Fibroblast of skin of back (primary cell): ENCODE data around the gene ABCA2.
"Not testable (repeated sequence)": the region's sequence is repeated elsewhere in the genome, so short reads cannot be mapped to it uniquely, and the experiment has no call there.

Source experiments
- DNase-seq: peaks from one replicate; pipeline ENCODE4 v3.0.0-alpha.2; 2013

The ABCA2 gene

GRCh38 chr9:137046088-137046787, 18.2 kb upstream of the ABCA2 start, which contains the start of gene NPDC1:
TSS of gene NPDC1 (minus strand) at chr9:137046177. CDS start at chr9:137045989, 188 bp downstream.
- peak; percentile 66 for DNase-seq

DNA sequence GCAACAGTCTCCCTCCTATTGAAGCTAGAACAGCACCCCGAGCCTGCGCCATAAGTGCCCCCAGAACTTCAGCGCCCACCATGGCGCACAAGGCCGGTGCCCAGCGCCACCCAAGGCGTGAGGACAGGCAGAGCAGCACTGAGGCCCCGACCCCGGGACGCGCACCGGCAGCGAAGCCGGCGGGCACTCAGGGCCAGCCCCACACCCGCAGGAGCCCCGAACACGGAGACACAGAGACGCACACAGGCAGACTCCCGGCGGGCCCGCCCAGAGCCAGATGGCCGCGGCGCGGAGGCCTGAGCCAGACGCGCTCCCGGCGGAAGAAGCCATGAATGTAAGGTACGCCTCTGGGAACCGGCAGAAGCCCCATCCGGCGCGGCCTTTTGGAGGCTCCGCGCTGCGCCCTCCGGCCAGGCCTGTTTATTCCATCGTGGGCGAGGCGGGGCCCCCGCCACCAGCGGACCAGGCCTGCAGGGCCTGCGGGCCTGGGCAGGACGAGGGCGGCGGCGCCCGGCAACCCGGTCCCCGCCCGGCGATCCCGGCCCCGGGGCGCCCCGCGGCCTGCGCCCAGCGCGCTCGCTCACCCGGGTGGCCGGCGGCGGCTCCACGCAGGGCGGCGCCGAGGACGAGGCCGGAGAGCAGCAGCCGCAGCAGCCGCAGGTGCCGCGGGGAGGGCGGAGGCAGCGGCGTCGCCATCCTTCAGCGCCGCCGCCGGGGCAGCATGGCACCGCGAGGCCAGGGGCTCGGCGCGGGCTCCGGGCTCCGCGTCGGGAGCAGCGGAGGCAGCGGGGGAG, 17.5 kb upstream of the ABCA2 start:
- peak; percentile 36 for DNase-seq

GRCh38 chr9:137044502-137045177, 16.6 kb upstream of the ABCA2 start:
- DNase-seq = no peak

GRCh38 chr9:137044037-137044436, 16.0 kb upstream of the ABCA2 start:
- no peak for DNase-seq

DNA sequence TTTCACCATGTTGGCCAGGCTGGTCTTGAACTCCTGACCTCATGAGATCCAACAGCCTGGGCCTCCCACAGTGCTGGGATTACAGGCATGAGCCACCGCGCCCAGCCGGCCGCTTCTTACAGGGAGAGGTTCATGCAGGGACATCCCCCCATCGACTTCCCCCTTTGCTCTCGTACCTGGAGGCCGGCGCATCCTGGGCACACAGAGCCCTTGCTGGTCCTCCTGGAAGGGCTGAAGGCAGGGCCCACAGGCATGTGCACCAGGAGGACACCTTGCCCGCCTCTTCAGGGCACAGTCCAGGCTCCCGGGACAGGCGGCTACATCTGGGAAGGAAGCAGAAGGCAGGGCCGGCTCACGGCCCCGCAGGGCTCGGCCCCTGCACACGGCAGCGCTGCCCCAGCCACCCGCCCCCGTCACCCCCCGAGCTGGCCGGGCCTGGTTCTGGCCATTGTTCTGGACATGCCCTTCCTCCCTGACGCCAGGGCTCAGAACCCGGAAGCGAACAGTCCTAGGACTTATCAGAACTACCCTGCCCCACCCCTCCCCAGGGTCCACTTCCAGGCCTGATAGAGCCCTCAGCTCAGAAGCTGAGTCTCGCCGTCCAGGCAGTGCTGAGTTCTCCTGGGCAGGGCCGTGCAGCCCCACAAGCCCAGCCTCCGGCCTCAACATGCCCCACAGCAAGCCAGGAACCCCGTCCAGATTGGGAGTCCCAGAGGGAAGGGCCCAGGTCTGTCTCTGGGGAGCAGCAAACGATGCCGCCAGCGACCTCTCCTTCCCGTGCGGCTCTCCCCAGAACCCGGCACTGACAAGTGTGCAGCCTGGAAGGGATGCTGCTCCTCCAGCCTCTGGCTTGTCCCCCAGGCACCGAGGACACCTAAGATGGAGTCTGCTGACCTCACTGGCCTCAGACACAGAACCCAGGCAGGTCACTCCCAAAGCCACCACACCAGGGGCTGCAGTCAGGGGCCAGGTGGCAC, 15.0 kb upstream of the ABCA2 start:
- DNase-seq = no peak

- DNase-seq = no peak
These were observed 13.1 kb upstream of the ABCA2 start for GRCh38 chr9:137041124-137041523.

DNA sequence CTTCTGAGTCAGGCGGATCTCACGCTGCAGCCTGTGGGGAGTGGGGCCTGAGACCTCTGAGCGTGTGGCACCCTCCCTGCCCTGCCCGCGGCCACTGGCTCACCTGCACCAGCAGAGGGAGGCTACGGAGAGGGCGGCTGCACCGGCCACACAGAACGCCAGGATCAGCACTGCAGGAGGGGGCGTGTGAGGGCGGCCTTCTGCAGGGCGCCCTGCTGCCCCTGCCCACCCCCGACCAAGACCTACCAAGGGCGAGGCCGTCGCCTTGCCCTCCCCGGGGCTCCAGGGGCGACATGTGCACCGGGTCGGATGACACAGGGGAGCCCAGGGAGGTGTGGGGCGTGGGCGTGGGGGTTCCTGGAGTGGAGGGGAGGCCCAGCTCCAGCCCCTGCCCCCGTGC, 12.5 kb upstream of the ABCA2 start:
- DNase-seq = no peak

- DNase-seq = no peak
These were observed 11.8 kb upstream of the ABCA2 start for GRCh38 chr9:137039611-137040366.

GRCh38 chr9:137038916-137039315, 10.9 kb upstream of the ABCA2 start:
- DNase-seq = no peak

GRCh38 chr9:137037483-137037882, 9.4 kb upstream of the ABCA2 start:
- DNase-seq = no peak

GRCh38 chr9:137037035-137037434, 9.0 kb upstream of the ABCA2 start:
- DNase-seq = no peak

DNA sequence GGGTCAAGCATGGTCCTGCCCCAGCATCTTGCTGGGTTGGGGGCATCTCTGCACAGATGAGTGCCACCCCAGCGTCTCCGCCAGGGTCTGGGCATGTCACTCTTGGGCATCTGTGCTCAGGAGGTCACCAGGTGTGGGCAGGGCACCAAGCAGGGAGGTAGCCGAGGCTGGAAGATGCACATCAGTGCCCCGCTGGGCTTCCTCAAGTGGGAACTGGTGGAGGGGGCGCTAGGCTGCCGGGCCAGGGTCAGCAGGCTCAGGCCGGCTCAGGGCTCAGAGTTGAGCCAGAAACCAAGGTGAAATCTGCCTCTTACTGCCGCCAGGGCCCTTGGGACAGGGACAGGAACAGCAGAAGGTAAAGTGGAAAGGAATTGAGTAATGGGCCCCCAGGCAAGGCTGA, 7.9 kb upstream of the ABCA2 start:
- DNase-seq = no peak

GRCh38 chr9:137035507-137035834, 7.4 kb upstream of the ABCA2 start:
- DNase-seq = no peak

DNA sequence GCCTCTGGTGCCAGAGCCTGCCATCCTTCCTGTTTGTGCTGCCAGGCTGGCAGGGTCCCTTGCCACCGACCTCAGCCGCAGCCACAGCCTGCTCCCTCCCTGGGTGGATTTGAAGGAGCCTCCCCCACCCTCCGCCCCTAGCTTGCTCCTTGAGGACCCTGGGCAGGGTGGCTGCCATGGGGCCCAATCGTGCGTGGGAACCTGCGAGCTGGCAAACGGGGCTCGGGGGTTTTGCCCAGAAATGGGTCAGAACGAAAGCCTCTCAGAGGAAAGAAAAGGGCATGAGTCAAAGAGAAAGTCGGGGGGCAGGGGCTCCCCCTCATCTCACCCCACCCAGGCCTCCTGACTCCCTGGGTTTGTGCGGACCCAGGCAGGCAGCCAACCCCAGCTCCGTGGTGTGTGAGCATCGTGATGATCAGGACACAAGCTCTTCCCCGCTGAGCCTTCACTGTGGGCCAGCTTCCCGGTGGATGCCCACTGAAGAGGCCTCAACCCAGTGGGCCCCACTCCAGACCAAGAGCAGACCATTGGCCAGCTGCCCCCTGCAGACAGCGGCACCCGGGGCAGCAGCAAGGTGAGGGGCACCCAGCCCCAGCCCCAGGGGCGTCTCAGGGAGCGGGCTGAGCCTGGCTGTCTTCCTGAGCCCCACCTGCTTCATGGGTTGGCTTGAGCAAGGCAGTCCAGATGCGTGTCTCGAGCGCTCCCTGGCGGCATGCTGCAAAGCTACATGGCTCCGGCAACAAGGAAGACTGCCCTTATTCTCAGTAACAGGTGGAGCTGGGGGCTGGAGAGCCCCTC, 6.9 kb upstream of the ABCA2 start:
- peak; percentile 59 for DNase-seq

- DNase-seq = no peak
These were observed 6.1 kb upstream of the ABCA2 start for GRCh38 chr9:137034039-137034708.

DNA sequence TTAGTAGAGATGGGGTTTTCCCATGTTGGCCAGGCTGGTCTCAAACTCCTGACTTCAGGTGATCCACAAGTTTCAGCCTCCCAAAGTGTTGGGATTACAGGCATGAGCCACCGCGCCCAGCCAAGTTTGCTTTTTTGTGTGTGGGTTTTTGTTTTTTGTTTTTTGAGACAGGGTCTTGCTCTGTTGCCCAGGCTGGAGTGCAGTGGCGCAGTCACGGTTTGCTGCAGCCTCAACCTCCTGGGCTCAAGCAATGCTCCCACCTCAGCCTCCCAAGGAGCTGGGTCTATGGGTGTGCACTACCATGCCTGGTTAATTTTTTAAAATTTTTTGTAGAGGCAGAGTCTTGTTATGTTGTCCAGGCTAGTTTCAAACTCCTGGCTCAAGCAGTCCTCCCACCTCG, 5.4 kb upstream of the ABCA2 start:
- not testable (repeated sequence) for DNase-seq

- DNase-seq = no peak
These were observed 4.8 kb upstream of the ABCA2 start for GRCh38 chr9:137032858-137033257.

- DNase-seq = no peak
These were observed 4.0 kb upstream of the ABCA2 start, which contains the start of gene FUT7 for GRCh38 chr9:137031904-137032640. TSS of gene FUT7 (minus strand) at chr9:137032088. CDS start at chr9:137031991, 97 bp downstream.
